HG03575 (cell line): Measurements from ENCODE around the gene RNF180.
"Not testable (repeated sequence)": the region's sequence is repeated elsewhere in the genome, so short reads cannot be mapped to it uniquely, and the experiment has no call there.

Experiments
- ATAC-seq: cut with Tn5 transposase; IDR thresholded peaks from one replicate; pipeline ENCODE4 v1.9.1; 2021; ENCODE audit not compliant: unreplicated experiment, insufficient number of reproducible peaks, low FRiP score; ENCODE audit errors: extremely low read depth

Gene RNF180

DNA sequence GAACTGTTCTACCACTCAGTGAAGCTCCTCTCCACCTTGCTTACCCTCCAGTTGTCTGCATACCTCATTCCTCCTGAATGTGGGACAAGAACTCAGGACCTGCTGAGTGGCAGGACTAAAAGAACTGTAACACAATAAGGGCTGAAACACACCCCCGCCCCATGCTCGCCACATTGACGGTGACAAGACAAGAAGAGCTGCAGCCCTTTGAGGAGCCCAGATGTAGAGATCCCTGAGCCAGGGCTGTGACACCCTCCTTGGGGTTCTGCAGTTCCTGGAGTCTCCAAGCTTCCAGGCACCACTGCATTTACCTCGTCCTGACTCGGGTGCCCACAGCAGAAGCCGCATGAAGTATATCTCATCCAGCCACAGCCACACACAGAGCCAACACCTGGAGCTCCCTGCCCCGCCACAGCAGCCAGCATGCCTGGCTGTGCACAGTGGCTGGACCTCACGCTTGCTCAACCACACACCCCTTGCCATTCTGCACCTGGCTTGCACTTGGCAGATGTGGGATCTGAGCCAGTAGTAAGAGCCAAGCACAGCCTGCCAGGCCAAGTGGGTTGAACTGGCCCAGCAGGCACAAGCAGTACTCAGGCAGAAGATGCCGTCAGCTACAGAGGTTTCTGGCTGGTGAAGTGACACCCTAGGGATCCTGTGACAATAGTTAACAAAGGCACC, 166.1 kb downstream of the RNF180 start:
- ATAC-seq: no peak

DNA sequence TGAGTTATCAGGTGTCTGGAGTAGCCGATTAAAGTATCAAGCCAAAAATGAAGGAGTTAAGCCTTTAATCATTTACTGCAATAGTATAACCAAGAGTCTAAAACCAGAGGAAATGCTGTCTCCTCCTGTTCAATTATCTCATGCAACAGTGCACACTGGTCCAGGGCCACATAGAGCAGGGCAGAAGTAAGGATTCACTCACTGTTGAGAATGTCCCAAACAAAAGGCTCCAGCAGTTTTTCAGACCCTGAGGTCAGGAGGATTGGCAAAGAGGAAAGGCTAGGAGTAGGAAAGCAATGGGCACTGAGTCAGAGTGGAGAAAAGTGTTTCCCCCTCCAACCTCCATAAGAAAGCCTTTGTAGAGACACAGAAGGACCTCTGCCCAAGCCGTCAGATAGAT, 168.2 kb downstream of the RNF180 start:
- ATAC-seq: no peak

DNA sequence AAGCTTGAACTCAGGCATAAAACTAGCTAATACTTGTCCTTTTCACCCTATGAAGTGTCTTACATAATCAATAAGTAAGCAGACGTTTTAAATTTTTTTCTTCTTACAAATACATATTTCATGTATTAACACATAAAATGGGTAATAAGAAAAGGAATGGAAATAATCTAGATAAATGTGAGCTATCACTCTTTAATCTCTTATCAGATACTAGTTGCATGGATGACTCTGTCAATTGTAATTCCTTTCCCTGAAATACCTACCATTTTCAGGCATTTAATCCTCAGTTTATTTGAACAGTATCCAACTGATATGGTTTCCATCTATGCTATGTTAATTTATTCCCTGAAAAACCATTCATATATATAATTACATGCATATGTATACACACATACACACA, 174.1 kb downstream of the RNF180 start:
- ATAC-seq: no peak

DNA sequence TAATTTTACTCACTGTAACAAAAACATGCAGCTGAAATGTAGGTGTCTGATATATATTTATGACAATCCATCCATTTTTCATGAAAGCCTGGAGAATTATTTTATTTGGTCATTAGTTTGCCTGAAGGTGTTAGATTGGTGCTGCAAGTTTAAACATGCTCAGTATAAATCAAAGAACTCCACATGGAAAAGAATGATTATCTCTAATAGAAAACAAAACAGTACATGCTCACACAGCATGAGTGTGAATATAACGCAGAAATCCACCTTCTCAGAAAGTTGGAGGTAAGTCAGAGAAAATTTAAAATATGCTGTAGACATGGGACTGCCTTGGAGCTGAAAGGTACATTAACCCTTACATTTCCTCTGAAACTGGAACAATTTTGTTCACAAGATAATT, 174.7 kb downstream of the RNF180 start:
- no peak for ATAC-seq

DNA sequence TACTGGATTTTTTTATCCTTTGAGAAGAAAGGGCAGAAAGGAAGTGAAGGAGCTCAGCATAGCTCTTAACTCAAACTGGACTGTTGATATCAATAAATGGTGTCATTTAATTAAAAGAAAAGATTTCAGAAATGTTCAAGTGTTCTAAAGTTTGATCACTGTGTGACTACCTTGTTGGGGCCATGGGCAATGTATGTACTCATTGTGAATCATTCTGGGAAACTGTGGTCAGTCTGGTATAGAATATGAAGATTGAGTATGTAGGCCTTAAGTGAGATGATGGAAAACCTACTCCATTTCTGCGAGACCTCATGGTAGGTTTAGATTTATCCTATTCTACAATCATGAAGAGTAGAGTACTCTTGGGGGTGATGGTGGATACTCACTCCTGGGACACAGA, 175.7 kb downstream of the RNF180 start:
- ATAC-seq: no peak

DNA sequence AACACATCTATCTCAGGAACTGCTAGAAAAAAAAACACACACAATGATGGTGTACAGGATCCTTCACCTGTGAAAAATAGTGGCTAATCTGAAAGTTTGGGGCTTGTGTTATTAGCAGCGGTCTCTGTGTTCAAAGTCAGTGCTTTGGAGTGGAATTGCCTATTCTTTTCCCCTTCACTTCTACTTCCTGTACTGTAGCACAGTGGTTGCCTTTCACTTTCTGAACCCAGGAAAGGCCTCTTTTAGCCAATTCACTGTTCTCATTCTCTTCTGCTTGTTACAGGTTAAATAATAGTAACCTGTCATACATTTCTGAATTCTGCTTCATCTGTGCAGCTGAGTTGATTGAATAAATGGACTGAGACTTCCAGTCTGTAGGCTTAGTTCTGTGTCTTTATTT, 178.9 kb downstream of the RNF180 start:
- no peak for ATAC-seq

DNA sequence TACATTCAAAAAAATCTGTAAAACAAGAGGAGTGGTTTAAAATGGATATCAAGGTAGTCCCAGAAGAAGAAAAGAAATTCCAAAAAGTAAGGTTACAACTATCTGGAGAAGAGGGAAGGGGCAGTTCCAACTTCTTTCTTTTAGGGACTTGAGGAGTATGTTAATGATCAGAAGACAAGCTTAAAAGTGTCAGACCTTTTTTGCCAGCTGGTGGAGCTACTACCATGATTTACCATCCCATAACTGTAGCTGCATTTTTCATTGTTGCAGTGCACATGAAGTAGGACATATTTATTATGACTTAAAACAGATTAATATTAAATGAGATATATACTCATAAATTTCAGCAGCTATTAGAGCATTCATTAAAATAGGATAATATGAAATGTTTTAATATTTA, 181.7 kb downstream of the RNF180 start:
- no peak for ATAC-seq

DNA sequence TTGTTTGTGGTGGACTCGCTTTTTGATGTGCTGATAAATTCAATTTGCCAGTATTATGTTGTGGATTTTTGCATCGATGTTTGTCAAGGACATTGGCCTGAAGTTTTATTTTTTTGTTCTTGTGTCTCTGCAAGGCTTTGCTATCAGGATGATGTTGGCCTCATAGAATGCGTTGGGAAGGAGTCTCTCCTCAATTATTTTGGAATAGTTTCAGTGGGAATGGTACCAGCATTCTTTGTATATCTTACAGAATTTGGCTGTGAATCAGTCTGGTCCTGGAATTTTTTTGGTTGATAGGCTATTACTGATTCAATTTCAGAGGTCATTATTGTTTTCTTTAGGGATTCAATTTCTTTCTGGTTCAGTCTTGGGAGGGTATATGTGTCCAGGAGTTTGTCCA, 198.8 kb downstream of the RNF180 start:
- no peak for ATAC-seq

DNA sequence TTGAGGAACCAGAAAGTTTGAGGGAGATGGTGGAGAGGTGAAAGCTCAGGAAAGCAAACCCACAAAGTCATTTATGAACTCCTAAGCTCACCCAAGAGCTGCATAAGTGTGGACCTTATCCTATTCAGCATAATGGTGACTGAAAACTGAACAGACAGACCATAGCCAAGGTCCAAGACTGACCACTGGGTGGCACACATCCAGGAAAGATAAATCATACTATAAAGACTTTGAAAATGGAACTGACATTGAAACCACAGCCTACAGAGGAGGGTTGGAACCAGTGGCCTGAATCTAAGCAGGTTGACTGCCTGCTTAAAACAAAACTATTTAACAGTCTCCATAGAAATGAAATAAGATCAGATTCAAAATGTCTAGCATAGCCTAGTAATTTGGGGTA, 219.1 kb downstream of the RNF180 start:
- no peak for ATAC-seq

DNA sequence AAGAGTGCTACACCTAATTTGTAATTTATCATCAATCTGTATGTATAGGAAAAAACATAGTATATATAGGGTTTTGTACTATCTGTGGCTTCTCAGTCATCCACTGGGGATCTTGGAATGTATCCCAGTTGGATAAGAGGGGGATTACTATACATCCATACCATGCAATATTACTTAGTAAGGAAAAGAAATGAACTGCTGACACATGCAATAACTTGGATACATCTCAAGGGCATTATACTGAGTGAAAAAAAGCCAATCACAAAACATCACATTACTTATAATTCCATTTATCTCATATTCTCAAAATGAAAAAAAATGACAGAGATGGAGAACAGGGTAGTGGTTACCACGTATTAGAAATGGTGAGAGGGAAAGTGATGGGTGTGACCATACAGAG, 231.9 kb downstream of the RNF180 start:
- no peak for ATAC-seq

DNA sequence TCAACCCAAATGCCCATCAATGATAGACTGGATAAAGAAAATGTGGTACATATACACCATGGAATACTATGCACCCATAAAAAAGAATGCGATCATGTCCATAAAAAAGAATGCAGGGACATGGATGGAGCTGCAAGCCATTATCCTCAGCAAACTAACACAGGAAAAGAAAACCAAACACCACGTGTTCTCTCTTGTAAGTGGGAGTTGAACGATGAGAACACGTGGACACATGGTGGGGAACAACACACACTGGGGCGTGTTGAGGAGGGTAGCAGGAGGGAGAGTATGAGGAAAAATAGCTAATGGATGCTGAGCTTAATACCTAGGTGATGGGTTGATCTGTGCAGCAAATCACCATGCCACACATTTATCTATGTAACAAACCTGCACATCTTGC, 233.1 kb downstream of the RNF180 start:
- not testable (repeated sequence) for ATAC-seq

DNA sequence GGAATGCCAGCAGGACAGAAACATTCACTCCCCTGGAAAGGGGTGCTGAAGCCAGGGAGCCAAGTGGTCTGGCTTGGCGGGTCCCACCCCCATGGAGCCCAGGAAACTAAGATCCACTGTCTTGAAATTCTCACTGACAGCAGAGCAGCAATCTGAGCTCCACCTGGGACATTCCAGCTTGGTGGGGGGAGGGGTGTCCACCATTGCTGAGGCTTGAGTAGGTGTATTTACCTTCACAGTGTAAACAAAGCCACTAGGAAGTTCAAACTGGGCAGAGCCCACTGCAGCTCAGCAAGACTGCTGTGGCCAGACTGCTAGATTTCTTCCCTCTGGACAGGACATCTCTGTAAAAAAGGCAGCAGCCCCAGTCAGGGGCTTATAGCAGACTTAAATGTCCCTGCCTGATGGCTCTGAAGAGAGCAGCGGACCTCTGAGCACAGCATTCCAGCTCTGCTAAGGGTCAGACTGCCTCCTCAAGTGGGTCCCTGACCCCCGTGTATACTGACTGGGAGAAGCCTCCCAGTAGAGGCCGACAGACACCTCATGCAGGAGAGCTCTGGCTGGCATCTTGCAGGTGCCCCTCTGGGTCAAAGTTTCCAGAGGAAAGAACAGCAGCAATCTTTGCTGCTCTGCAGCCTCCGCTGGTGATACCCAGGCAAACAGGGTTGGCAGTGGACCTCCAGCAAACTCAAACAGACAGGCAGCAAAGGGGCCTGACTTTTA, 241.6 kb downstream of the RNF180 start:
- not testable (repeated sequence) for ATAC-seq

DNA sequence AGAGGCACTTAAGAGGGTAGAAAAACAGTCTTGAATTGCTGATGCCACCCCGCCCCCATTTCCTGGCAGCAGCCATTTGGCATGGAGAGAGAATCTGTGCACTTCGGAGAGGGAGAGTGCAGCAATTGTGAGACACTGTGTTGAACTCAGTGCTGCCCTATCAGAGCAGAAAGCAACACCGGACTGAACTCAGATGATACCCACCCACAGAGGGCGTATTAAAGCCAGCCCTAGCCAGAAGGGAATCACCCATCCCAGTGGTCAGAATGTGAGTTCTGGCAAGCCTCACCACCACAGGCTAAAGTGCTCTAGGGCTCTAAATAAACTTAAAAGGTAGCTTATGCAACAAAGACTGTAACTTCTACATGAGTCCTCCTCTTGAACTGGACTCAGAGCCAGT, 251.7 kb downstream of the RNF180 start:
- no peak for ATAC-seq

DNA sequence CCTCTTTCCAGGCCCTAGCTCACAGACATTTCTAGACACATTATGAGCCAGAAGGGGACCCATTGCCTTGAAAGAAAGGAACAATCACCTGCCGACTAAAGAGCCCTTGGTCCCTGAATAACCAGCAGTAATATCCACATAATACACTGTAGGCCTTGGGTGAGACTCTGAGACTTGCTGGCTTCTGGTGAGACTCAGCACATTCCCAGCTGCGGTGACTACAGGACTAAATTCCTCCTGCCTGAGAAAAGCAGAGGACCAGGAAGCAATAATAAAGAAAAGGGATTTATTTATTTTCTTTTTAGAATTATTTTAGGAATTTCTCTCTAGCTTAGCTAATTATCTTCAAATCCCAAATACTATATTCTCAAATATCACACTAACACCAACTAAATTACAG, 252.4 kb downstream of the RNF180 start:
- no peak for ATAC-seq
